Neural progenitor cell (in vitro differentiated cells): ENCODE results near the gene MFAP2. TPM values are rescaled to one million over a fixed set of nuclear protein-coding genes. Genes with fewer than 3 reads are reported as not detected.
A peak's percentile ranks its signal among the peaks of the same experiment; 100 is the strongest.

ENCODE experiments used
- DNase-seq: peaks from one replicate; pipeline ENCODE4 v3.0.0-alpha.2; 2016; ENCODE audit warnings: low spot score
- H2AFZ ChIP-seq: fragments of 200-600 bp; sonication (generic); replicated peaks from 2 replicates; pipeline ENCODE4 v1.6.1; 2016; ENCODE audit warnings: antibody characterized with exemption
- H3F3A ChIP-seq: fragments of 200-600 bp; sonication (generic); 2 replicates; pipeline ENCODE4 v1.6.1; 2016; ENCODE audit warnings: antibody characterized with exemption, low read depth
- H3K27ac ChIP-seq: fragments of 200-600 bp; sonication (generic); 2 replicates; pipeline ENCODE4 v1.5.1; 2016; ENCODE audit warnings: mild to moderate bottlenecking
- H3K27me3 ChIP-seq: fragments of 200-600 bp; sonication (generic); 2 replicates; pipeline ENCODE4 v1.6.1; 2016; ENCODE audit warnings: mild to moderate bottlenecking, moderate library complexity
- H3K36me3 ChIP-seq: fragments of 200-600 bp; sonication (generic); 2 replicates; pipeline ENCODE4 v1.5.1; 2016
- H3K4me1 ChIP-seq: fragments of 200-600 bp; sonication (generic); 2 replicates; pipeline ENCODE4 v1.6.1; 2016; ENCODE audit warnings: mixed run types
- H3K4me2 ChIP-seq: fragments of 200-600 bp; sonication (generic); 2 replicates; pipeline ENCODE4 v1.6.1; 2016
- H3K4me3 ChIP-seq: fragments of 200-600 bp; sonication (generic); 2 replicates; pipeline ENCODE4 v1.5.1; 2016
- H3K79me2 ChIP-seq: fragments of 200-600 bp; sonication (generic); 2 replicates; pipeline ENCODE4 v1.6.1; 2016; ENCODE audit warnings: low read depth
- H3K9ac ChIP-seq: fragments of 200-600 bp; sonication (generic); 2 replicates; pipeline ENCODE4 v1.6.1; 2016
- H3K9me3 ChIP-seq: fragments of 200-600 bp; sonication (generic); 2 replicates; pipeline ENCODE4 v1.5.1; 2016; ENCODE audit warnings: low read depth
- H4K20me1 ChIP-seq: fragments of 200-600 bp; sonication (generic); 2 replicates; pipeline ENCODE4 v1.6.1; 2016; ENCODE audit warnings: low read depth
- H3K27ac Mint-ChIP-seq: 3 replicates; pipeline ENCODE4 v1.8.0; 2021; ENCODE audit warnings: mixed read lengths
- H3K27me3 Mint-ChIP-seq: 2 replicates; pipeline ENCODE4 v1.8.0; 2022; ENCODE audit warnings: low read depth, mild to moderate bottlenecking, inconsistent platforms, moderate library complexity, mixed read lengths; ENCODE audit not compliant: insufficient read depth
- H3K36me3 Mint-ChIP-seq: 3 replicates; pipeline ENCODE4 v1.8.0; 2021; ENCODE audit warnings: mixed read lengths
- H3K4me1 Mint-ChIP-seq: 3 replicates; pipeline ENCODE4 v1.8.0; 2021; ENCODE audit warnings: mixed read lengths
- H3K4me3 Mint-ChIP-seq: 3 replicates; pipeline ENCODE4 v1.8.0; 2021; ENCODE audit warnings: mild to moderate bottlenecking, moderate library complexity, mixed read lengths
- H3K9me3 Mint-ChIP-seq: 3 replicates; pipeline ENCODE4 v1.8.0; 2020; ENCODE audit warnings: mixed read lengths
- CTCF ChIP-seq: fragments of 200-600 bp; sonication (generic); IDR thresholded peaks from 2 replicates; pipeline ENCODE4 v1.5.1; 2017; ENCODE audit warnings: antibody characterized with exemption, mild to moderate bottlenecking
- EZH2 ChIP-seq: fragments of 200-600 bp; sonication (generic); IDR thresholded peaks from 2 replicates; pipeline ENCODE4 v1.6.1; 2017; ENCODE audit warnings: antibody characterized with exemption, mild to moderate bottlenecking, moderate library complexity
- EZH2phosphoT487 ChIP-seq: fragments of 200-600 bp; sonication (generic); IDR thresholded peaks from 2 replicates; pipeline ENCODE4 v1.6.1; 2017; ENCODE audit warnings: antibody characterized with exemption
- total RNA-seq: library from RNA; depleted of rRNA; stranded (reverse); fragments of >200 nt; gene quantifications from 2 replicates; pipeline ENCODE4 v1.2.3, GENCODE V29; 2015; ENCODE audit warnings: low replicate concordance

Gene MFAP2
- total RNA-seq, 1 donor from 2014 or later = 68.8 TPM

- Histone ChIP-seq H3K9ac (no peak overlapping the region), H3K27ac (no peak overlapping the region), H3K79me2 (no peaks in the 10 kb centered on the region), H3K4me3 (no peak overlapping the region), H3K27me3 (no peaks in the 10 kb centered on the region), H3F3A (peaks cover 14% of the 10 kb centered on the region), H3K36me3 (no peaks in the 10 kb centered on the region), H2AFZ (no peak overlapping the region), H3K4me1 (peaks cover 10% of the 10 kb centered on the region), H3K9me3 (no peaks in the 10 kb centered on the region), H4K20me1 (no peaks in the 10 kb centered on the region), H3K4me2 (no peak overlapping the region)
- H3K27ac Mint-ChIP-seq = peak overlapping the region; percentile 76
- TF ChIP-seq CTCF = no peak
- no peak for TF ChIP-seq EZH2
- no peak for TF ChIP-seq EZH2phosphoT487
- no peak for DNase-seq
- no peak overlapping the region for H3K4me3 Mint-ChIP-seq
- peaks cover 22% of the 10 kb centered on the region for H3K4me1 Mint-ChIP-seq
- H3K27me3 Mint-ChIP-seq = peaks cover 3% of the 10 kb centered on the region
- no peaks in the 10 kb centered on the region for H3K9me3 Mint-ChIP-seq
- peaks cover 3% of the 10 kb centered on the region for H3K36me3 Mint-ChIP-seq
Measured at GRCh38 chr1:16986113-16986512, 5.7 kb upstream of the MFAP2 start.

- Histone ChIP-seq H3K9me3 (no peaks in the 10 kb centered on the region), H2AFZ (no peak overlapping the region), H3K4me3 (no peak overlapping the region), H3K4me2 (no peak overlapping the region), H3K27ac (no peak overlapping the region), H3K36me3 (no peaks in the 10 kb centered on the region), H3K9ac (no peak overlapping the region), H3K27me3 (no peaks in the 10 kb centered on the region), H3K79me2 (peaks cover 7% of the 10 kb centered on the region), H4K20me1 (peaks cover 3% of the 10 kb centered on the region), H3F3A (peaks cover 19% of the 10 kb centered on the region), H3K4me1 (peaks cover 10% of the 10 kb centered on the region)
- no peaks in the 10 kb centered on the region for H3K9me3 Mint-ChIP-seq
- TF ChIP-seq CTCF (no peak), EZH2 (no peak), EZH2phosphoT487 (no peak)
- H3K27me3 Mint-ChIP-seq = peaks cover 6% of the 10 kb centered on the region
- no peak overlapping the region for H3K4me3 Mint-ChIP-seq
- DNase-seq = no peak
- H3K4me1 Mint-ChIP-seq = peaks cover 26% of the 10 kb centered on the region
- H3K36me3 Mint-ChIP-seq = peaks cover 3% of the 10 kb centered on the region
- no peak overlapping the region for H3K27ac Mint-ChIP-seq
Measured at GRCh38 chr1:16984717-16985116, 4.3 kb upstream of the MFAP2 start.

GRCh38 chr1:16983649-16984048 is 3.2 kb upstream of the MFAP2 start:
- Mint-ChIP-seq H3K4me1 (peaks cover 26% of the 10 kb centered on the region), H3K27me3 (peaks cover 6% of the 10 kb centered on the region), H3K27ac (peak overlapping the region; percentile 67), H3K4me3 (peak overlapping the region; percentile 34), H3K36me3 (peaks cover 3% of the 10 kb centered on the region), H3K9me3 (no peaks in the 10 kb centered on the region)
- Histone ChIP-seq H3K4me2 (peak overlapping the region; percentile 38), H3K9ac (no peak overlapping the region), H3K79me2 (peaks cover 18% of the 10 kb centered on the region), H3K36me3 (no peaks in the 10 kb centered on the region), H3K27ac (no peak overlapping the region), H3K4me3 (no peak overlapping the region), H3K4me1 (peaks cover 18% of the 10 kb centered on the region), H3F3A (peaks cover 19% of the 10 kb centered on the region), H4K20me1 (peaks cover 13% of the 10 kb centered on the region), H2AFZ (no peak overlapping the region), H3K9me3 (no peaks in the 10 kb centered on the region), H3K27me3 (no peaks in the 10 kb centered on the region)
- TF ChIP-seq CTCF (no peak), EZH2phosphoT487 (no peak), EZH2 (no peak)
- DNase-seq = no peak
